Measurements from ENCODE around the gene NOX4.
"Not testable (repeated sequence)": the region's sequence is repeated elsewhere in the genome, so short reads cannot be mapped to it uniquely, and the experiment has no call there.

The NOX4 gene

GRCh38 chr11:89303029-89303428 is 188.1 kb downstream of the NOX4 start:
- DNase-seq (ENCODE audit: low read depth in 2 of 2), result not testable (repeated sequence)

GRCh38 chr11:89295023-89295422 is 196.2 kb downstream of the NOX4 start:
- not testable (repeated sequence) for DNase-seq (ENCODE audit: low read depth in 2 of 2)

GRCh38 chr11:89293965-89294679 is 197.1 kb downstream of the NOX4 start:
- DNase-seq (ENCODE audit: low read depth in 2 of 2), result peak in 1 of 2 experiments; percentile 5

GRCh38 chr11:89288004-89288403 is 203.2 kb downstream of the NOX4 start:
- not testable (repeated sequence) for DNase-seq (ENCODE audit: low read depth in 2 of 2)

GRCh38 chr11:89286601-89287000 is 204.6 kb downstream of the NOX4 start:
- not testable (repeated sequence) for DNase-seq (ENCODE audit: low read depth in 2 of 2)

GRCh38 chr11:89281032-89281677 is 210.0 kb downstream of the NOX4 start:
- not testable (repeated sequence) for DNase-seq (ENCODE audit: low read depth in 2 of 2)

- no peak for DNase-seq (ENCODE audit: low read depth in 2 of 2)
Observed at GRCh38 chr11:89279176-89279575, 212.0 kb downstream of the NOX4 start.

GRCh38 chr11:89275966-89276365 is 215.2 kb downstream of the NOX4 start:
- DNase-seq (ENCODE audit: low read depth in 2 of 2), result no peak

All from fibroblast of skin of left biceps (primary cell).